ENCODE measurements around the gene DENND1B.
"Not testable (repeated sequence)": the region's sequence is repeated elsewhere in the genome, so short reads cannot be mapped to it uniquely, and the experiment has no call there.

The DENND1B gene

GRCh38 chr1:197546989-197547388 lies 228.3 kb downstream of the DENND1B start:
- no peak for DNase-seq (ENCODE audit: low spot score)

DNA sequence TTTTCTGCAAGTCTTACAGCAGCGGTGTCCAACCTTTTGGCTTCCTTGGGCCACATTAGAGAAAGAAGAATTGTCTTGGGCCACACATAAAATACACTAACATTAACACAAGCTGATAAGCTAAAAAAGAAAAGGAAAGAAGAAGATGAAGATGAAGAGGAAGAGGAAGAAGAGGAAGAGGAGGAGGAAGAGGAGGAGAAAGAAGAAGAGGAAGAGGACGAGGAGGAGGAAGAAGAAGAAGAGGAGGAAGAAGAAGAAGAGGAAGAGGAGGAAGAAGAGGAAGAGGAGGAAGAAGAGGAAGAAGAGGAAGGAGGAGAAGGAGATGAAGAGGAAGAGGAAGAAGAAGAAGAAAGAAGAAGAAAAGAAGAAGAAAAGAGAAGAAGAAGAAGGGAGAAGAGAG lies 230.7 kb downstream of the DENND1B start:
- DNase-seq (ENCODE audit: low spot score) = no peak

GRCh38 chr1:197544130-197544529 lies 231.2 kb downstream of the DENND1B start:
- no peak for DNase-seq (ENCODE audit: low spot score)

DNA sequence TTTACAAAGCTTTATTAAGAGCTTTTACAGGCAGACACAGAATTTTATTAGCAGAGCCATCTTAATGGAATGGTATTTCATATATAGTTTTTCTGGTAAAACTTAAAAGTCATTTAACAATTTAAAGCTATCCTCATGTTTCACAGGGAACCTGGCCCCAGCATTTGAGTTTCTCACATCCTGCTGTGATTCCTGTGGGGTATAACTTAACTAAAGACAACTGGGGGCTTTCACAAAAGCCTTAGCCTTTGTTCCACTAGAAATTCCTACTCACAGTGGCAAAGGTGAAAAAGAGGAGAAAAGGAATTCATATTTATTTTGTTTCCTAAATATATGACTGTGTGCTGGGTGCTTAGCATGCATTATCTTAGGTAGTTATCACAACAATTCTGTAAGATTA lies 233.9 kb downstream of the DENND1B start:
- no peak for DNase-seq (ENCODE audit: low spot score)

DNA sequence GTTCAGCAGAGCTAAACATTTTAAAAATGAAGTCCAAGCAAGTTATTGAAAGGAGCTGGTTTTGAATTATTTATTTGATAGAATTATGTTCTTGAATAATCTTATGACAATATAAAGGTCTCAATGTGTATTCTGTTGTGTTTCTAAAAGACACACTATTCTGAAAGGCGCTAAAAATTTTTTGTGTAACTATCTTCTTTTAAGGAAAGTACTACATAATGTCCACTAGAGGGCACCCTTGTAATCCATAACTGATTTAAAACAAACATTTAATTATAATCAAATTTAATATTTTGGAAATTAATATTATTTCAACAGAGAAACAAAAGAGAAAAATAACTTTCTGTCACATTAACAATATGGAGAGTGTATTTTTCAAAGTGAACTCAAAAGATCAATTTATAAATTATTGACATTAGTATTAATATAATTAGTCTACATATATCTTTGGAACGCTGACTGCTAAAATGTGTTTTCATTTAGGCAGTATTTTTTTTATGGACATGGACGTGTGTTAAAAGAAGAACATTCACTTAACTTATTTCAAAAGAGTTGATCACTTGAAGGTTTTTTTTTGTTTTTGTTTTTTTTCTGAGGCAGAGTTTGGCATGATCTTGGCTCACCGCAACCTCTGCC lies 248.4 kb downstream of the DENND1B start:
- peak; percentile 65 for DNase-seq (ENCODE audit: low spot score)

DNA sequence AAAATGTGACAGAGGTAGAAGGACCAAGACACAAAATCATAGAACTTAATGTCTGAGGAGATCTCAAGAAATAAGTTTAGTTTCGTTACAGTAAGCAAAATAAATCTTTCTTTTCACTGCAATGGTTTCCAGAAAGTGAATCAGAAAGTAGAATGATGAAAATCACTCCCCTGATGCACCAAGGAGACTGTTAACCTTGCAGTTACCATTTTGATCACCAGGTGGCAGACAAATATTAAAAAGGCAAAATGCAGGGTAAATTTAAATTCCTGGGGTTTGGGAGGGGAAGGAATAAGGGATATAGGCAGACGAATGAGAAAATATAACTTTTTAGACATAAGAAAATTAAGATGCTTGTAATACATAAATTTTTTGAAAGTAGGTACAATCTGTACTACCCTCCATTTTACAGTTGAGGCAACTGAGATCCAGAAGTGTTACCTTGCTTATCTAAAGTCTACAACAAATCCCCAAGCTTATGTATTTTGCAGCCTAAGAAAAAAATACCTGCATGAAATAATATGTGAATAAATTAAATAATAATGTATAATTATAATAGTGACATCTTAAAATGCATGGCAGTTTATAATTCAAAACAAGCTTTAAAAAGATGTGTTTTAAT lies 254.1 kb downstream of the DENND1B start:
- DNase-seq (ENCODE audit: low spot score) = peak; percentile 21

- DNase-seq (ENCODE audit: low spot score) = peak; percentile 3
Measured at GRCh38 chr1:197519741-197520334, 255.4 kb downstream of the DENND1B start.

DNA sequence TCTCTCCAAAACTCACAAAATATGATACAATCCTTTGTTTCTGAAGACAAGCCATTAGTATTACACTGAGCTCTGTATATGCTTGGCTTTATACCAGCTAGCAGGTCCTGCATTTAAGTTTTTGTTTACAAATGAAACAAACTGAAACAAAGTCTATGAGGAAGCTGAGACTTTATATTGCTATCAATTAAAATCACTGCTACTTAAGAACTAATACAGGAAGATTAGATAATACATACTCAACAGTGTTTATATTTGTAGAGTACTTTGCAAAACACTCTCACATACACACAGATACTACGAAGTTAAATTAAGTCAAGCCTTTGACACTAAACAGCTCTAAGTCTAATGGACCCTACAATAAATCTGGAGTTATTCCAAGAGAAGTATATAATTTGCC lies 259.9 kb downstream of the DENND1B start:
- DNase-seq (ENCODE audit: low spot score) = no peak

- no peak for DNase-seq (ENCODE audit: low spot score)
Measured at GRCh38 chr1:197510691-197511378, 264.4 kb downstream of the DENND1B start.

- no peak for DNase-seq (ENCODE audit: low spot score)
Measured at GRCh38 chr1:197496722-197497121, 278.6 kb downstream of the DENND1B start.

DNA sequence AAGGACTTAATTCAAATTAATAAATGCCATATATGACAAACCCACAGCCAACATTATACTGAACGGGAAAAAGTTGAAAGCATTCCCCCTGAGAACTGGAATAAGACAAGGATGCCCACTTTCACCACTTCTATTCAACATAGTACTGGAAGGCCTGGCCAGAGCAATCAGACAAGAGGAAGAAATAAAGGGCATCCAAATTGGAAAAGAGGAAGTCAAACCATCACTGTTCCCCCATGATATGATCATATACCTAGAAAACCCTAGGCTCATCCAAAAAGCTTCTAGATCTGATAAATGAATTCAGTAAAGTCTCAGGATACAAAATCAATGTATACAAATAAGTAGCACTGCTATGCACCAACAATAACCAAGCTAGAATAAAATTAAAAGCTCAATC lies 283.8 kb downstream of the DENND1B start:
- not testable (repeated sequence) for DNase-seq (ENCODE audit: low spot score)

DNA sequence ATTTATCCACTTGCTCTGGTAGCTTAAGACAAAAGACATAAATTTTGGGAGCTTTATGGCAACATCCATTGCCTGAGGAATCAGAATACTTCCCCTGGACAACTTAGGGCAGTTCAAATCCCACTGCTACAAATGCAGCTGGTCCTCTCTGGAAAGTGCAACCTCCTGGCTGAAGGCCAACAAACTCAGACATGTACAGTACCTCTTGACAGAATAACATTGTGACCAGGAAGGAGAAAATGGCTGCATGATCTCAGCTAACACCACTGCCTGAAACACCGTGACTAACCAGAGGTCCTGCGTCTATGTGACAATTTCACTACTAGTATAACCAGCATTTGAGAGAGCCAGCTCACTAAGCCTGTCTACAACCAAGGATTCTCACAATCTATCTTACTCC lies 288.3 kb downstream of the DENND1B start:
- no peak for DNase-seq (ENCODE audit: low spot score)

DNA sequence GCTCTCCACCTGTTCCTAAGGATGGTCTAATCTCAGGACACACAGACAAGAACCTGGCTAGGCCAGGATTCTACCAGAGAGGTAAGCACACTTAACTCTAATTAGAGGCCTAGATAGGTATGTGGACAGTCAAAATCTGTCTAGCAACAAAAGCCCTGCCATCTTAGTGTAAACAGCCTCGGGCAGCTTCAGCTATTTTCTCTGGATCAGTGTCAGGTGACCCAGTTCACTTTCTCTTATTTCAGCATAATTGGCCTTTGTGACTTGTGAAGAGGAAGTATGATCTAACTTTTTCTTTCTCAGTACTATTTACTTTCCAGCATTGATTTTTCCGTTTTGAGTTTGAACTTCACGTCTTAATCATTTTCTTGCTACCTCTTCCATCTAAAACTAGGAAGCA lies 289.5 kb downstream of the DENND1B start:
- no peak for DNase-seq (ENCODE audit: low spot score)

- no peak for DNase-seq (ENCODE audit: low spot score)
Measured at GRCh38 chr1:197481101-197481500, 294.2 kb downstream of the DENND1B start.

DNA sequence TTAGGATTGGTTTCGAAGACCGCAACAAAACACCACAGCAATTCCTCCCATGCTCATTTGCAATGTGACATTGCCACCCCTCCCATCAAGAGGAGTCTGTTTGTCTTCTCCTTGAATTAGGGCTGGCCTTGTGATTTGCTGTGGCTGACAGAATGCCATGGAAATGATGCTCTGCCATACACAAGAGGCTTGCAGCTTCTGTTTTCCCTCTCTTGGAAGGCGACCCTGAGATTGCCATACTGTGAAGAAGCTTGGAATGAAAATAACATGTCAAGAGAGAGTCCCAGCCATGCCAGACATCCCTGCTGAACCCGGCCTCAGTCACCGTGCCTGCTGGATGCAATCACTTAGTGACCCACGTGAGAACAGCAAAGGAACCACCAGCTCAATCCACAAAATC lies 294.8 kb downstream of the DENND1B start:
- DNase-seq (ENCODE audit: low spot score) = no peak

DNA sequence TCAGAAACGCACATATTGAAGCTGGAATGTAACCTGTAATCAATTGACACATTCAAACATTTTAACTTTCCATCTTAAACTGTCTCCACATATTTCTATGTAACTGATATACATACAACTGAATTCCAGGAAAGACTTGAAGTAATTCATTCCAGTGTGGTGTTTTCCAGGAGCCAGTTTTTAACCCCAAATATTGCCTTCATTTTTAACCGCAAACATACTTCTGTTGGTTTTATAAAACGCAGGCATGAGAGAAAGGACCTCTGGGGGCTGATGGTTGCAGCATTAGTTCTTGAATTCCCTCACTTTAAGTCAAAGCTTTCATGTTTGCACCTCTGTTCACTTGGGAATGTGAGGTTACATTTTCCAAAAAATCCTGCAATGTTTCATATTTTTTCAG lies 303.1 kb downstream of the DENND1B start:
- no peak for DNase-seq (ENCODE audit: low spot score)

DNA sequence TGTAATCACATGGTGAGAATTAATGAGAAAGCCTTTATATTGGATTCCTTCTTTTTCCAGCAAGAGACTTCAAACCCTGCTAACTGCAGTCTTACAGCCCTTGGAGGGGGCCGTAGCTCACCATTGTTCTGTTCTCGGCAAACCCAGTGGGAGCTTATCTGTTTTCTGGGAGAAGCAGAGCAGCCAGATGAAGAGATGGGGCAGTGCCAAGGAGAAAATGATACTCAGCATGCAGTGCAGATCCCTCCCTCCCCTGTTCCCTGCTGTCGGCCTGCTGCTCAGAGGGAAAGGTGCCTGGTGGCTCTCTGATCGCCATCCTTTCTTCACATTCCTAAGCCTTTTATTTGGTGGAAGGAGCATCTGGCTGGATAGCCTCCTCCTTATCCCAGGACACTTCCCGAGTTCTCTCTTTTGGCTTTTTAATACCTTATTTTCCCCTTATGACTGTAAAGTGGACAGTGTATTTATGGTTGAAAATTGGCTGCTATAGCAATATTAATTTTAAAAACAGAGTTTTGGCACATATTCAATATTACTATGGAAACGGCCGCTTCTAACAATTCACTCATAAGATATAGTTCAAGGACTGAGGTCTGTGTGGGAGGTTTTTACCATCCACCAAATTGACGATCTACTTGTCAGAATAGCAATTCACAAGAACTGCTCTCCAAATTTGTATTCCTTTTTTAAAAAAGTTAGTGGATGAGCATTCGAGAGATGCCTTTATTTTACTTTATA lies 303.9 kb downstream of the DENND1B start:
- DNase-seq (ENCODE audit: low spot score) = no peak

- no peak for DNase-seq (ENCODE audit: low spot score)
Measured at GRCh38 chr1:197470330-197470729, 304.9 kb downstream of the DENND1B start.

DNA sequence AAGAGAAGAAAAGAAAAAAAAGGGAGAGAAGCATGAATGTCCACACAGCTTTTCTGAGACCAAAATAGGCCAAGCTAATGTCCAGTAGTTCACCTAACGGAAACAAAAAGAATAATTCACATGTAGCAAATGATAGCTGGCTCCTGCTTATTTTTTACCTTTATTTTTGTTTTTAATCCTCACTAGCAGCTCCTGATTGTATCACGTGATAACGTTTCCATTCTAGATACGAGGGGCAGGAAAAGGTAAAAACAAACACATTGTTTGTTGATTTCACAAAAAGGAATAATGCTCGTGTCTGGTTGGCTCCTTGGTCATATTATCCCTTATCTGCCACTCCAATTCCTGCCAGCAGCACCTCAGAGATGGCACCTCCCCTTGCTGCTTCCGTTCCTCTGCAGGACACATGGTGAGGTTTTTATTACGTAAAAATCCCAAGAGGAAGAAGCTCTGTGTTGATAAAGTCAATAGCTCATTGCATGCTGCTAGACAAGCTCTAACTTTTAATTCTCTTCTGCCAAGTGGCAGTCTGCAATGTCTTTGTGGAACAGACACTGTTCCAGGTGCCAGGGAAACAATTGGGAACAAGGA lies 305.6 kb downstream of the DENND1B start:
- no peak for DNase-seq (ENCODE audit: low spot score)

DNA sequence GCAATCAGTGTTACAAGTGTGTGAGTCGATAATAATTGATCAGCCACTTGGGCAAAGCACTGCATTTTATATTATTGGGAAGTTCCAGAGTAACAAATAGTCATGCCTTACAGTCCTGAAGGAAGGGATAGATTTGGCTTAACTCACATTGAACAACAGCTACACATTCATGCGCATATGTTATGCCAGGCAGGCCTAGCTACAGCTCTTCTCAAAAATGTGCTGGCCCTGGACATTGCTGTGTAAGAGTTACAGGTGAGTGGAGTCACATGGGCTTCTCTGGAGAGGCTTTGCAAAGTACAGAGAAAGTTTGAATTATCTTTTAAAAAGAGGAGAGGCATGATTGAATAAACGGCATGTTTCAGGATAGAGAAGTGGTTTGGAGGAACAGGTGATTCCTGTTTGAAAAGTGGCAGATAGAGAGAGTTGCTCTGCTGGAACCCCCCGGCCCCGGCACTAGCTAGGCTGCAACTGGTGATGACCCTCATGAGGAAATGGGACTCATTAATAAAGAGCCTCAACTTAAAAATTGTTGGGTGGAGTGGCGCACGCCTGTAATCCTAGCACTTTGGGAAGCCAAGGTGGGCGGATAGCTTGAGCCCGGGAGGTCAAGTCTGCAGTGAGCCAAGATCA lies 306.6 kb downstream of the DENND1B start:
- DNase-seq (ENCODE audit: low spot score) = no peak

- no peak for DNase-seq (ENCODE audit: low spot score)
Measured at GRCh38 chr1:197467881-197468280, 307.4 kb downstream of the DENND1B start.

DNA sequence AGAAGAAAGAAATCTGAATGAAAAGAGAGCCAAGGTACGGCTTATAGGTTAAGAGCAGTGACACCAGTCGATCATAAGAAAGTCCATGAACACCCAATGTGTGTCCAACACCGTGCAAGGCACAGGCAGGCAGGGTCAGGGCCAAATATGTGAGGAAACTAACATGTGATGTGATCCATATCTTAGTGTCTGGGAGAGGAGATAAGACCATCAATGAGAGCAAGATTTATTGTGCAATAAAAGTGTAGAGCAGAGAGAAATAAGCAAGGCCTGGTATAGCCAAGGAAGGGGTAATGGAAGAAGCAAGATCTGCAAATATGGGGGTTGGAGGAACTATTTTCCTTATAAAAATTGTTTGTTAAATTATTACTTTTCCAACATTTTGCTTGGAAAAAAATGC lies 308.5 kb downstream of the DENND1B start:
- no peak for DNase-seq (ENCODE audit: low spot score)
